ENCODE measurements around the gene CD5L. TPM values are rescaled to one million over a fixed set of nuclear protein-coding genes. Genes with fewer than 3 reads are reported as not detected.

Gene CD5L
- total RNA-seq, 1 donor from 2014 or later, result not detected

DNA sequence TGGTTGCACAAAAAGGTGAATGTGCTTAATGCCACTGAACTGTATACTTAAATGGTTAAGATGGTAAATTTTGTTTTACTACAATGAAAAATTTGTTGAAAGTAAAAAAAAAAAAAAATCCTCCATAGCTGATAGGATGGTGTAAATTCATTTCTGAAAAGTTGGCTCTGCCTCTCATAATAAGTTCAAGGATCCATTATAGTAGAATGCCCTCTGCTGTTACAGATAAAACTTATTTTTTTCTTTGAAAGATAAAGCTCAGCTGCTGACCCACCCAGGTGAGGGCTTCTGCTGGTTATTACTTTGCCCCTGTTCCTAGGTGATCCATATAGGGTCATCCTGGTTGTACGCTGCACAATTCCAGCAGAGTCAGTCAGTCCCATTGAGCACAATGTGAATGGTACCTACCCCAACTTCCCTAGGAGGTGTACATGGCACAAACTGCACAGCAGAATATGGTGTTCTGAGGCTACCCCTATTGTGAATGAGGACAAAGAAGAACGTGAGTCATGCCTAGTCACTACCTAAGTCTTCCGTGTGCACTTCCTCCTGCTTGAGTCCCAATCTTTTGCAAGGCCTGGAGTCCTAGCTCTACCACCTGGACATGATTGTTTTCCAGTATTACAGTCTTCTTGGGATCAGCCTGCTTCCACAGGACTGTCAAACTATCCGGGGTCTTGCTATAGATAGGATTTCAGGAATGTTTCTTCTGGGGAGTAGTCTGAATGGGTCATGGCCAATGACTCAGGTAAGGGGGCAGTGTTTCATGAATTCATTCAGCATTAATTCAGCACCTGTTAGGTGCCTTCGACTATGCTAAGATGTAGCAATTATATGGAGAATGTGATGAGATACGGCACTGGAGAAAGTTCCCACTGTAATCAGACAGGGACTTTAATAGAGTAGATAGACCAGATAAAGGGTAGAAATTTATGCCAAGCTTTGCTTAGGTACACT lies 20.8 kb upstream of the CD5L start:
- Histone ChIP-seq H3K27me3 (ENCODE audit: control insufficient read depth, insufficient read depth, low read length) (no peaks in the 10 kb centered on the region), H3K36me3 (ENCODE audit: control insufficient read depth, insufficient read depth, low read length) (no peaks in the 10 kb centered on the region), H3K4me3 (ENCODE audit: low read depth, low read length) (no peak overlapping the region)
- DNase-seq (ENCODE audit: low read depth), result no peak
- TF ChIP-seq, protein P1, sequence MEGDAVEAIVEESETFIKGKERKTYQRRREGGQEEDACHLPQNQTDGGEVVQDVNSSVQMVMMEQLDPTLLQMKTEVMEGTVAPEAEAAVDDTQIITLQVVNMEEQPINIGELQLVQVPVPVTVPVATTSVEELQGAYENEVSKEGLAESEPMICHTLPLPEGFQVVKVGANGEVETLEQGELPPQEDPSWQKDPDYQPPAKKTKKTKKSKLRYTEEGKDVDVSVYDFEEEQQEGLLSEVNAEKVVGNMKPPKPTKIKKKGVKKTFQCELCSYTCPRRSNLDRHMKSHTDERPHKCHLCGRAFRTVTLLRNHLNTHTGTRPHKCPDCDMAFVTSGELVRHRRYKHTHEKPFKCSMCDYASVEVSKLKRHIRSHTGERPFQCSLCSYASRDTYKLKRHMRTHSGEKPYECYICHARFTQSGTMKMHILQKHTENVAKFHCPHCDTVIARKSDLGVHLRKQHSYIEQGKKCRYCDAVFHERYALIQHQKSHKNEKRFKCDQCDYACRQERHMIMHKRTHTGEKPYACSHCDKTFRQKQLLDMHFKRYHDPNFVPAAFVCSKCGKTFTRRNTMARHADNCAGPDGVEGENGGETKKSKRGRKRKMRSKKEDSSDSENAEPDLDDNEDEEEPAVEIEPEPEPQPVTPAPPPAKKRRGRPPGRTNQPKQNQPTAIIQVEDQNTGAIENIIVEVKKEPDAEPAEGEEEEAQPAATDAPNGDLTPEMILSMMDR (IDR thresholded peaks at IDR 0.05; ENCODE audit: insufficient read depth, low read length, poor library complexity, severe bottlenecking), result no peak

DNA sequence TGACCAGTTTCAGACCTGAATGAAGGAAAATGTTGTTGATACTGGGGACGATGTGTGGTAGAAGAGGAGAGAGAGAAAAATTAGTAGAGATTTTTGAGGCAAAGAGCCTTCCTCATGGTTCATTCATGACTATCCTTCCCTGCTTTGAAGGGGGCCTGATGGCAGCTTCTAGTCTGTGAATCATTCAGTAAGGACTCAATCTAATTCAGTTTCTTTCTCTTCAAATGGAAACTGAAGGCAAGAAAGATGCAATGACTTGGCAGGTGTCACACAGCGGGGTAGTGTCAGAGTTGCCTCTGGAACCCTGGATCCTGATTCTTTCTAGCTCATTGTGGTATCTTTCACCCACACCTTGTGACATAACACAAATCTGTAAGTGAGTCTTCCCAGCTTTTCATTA lies 14.9 kb upstream of the CD5L start:
- no peak for DNase-seq (ENCODE audit: low read depth)
- TF ChIP-seq, protein P1 (IDR thresholded peaks at IDR 0.05; ENCODE audit: insufficient read depth, low read length, poor library complexity, severe bottlenecking), result no peak
- no peak overlapping the region for H3K4me3 ChIP-seq (ENCODE audit: low read depth, low read length)
- H3K36me3 ChIP-seq (ENCODE audit: control insufficient read depth, insufficient read depth, low read length), result no peaks in the 10 kb centered on the region
- no peaks in the 10 kb centered on the region for H3K27me3 ChIP-seq (ENCODE audit: control insufficient read depth, insufficient read depth, low read length)

DNA sequence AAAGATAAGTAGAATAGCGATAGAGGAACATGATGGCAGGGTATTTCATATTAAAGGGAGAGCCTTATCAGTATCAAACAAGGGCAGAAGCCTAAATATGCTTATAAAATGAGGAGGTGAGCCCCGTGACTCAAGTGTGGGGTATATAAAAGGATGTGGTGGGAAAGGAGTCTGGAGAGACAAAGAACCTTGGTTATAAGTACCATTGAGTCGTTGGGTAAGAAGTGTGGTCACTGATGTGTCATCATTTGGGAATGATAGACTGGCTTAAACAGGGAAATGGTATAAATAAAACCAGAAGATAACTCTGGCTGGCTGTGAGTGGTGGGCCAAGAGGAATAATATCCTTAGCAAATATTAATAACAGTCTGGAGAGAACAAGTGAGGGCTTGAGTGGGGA lies 10.9 kb upstream of the CD5L start:
- no peaks in the 10 kb centered on the region for H3K36me3 ChIP-seq (ENCODE audit: control insufficient read depth, insufficient read depth, low read length)
- TF ChIP-seq, protein P1 (IDR thresholded peaks at IDR 0.05; ENCODE audit: insufficient read depth, low read length, poor library complexity, severe bottlenecking), result no peak
- peak; percentile 34 for DNase-seq (ENCODE audit: low read depth)
- H3K4me3 ChIP-seq (ENCODE audit: low read depth, low read length), result no peak overlapping the region
- H3K27me3 ChIP-seq (ENCODE audit: control insufficient read depth, insufficient read depth, low read length), result no peaks in the 10 kb centered on the region

DNA sequence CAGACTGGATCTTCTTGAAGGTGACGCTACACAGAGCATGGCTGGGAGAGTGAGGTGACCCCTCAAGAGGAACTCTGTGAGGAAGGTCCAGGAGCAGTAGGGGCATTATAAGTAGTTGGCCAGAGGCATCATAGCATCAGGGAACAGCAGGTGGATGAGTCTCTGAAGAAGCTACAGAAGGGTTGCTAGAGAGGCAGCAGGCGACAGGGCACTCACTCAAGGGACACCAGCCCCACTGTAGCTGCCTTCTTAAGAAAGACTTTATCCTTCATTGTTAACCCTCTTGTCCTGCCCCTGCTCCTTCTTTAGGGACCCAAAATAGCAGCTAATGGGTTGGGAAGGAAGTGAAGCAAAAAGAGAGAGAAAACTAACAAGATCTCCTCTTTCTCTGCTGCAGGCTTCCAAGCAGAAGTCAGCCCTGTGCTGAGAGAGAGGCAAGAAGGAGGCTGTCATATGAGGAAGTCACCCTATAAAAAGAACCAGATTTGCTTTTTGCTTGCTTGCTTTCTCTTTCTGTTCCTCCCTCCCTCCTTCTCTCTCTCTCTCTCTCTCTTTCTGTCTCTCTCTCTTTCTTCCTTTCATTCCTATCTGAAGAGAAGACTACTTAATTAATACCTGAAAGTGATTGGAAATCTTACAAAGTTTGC lies 7.7 kb upstream of the CD5L start:
- Histone ChIP-seq H3K27me3 (ENCODE audit: control insufficient read depth, insufficient read depth, low read length) (no peaks in the 10 kb centered on the region), H3K36me3 (ENCODE audit: control insufficient read depth, insufficient read depth, low read length) (no peaks in the 10 kb centered on the region), H3K4me3 (ENCODE audit: low read depth, low read length) (no peak overlapping the region)
- no peak for DNase-seq (ENCODE audit: low read depth)
- TF ChIP-seq, protein P1 (IDR thresholded peaks at IDR 0.05; ENCODE audit: insufficient read depth, low read length, poor library complexity, severe bottlenecking), result no peak

DNA sequence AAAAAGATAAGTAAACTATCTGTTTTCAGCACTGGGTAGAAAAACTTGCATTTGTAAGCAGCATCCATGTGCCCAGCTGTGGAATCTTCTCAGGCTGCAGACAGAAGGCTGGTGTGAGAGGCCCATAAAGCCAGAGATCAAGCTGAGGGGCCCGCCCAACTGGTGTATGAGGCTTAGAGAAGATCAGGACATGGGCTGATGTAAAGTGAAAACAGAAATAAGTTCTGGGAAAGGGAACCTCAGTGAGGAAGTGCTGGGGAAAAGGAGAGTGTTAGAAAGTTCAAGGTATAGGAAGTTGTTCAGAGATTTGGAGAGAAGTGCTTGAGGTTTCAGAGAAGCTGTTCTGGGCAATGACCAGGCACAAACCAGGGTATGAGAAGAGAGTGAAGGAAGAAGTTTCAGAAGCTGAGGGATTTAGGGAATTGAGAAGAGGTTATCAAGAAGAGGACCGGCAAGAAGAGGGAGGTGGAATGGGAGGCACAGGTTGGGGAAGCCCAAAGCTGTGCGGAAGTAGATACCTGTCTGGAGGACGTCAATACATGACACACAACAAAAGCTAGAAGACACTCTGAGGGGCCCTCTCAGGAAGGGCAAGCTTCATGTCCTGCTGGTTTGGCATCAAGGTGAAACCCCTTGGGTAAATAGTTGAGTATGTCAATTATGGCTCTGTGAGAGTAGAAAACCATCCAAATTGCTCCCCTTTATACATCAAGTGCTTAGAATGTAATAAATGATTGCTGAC lies 2.7 kb upstream of the CD5L start:
- no peaks in the 10 kb centered on the region for H3K36me3 ChIP-seq (ENCODE audit: control insufficient read depth, insufficient read depth, low read length)
- DNase-seq (ENCODE audit: low read depth), result no peak
- peaks cover 2% of the 10 kb centered on the region for H3K27me3 ChIP-seq (ENCODE audit: control insufficient read depth, insufficient read depth, low read length)
- no peak overlapping the region for H3K4me3 ChIP-seq (ENCODE audit: low read depth, low read length)
- TF ChIP-seq, protein P1 (IDR thresholded peaks at IDR 0.05; ENCODE audit: insufficient read depth, low read length, poor library complexity, severe bottlenecking), result no peak
